GM12872 (cell line): ENCODE data around the gene PRELID1.

ENCODE experiments used
- TF ChIP-seq, protein P1 (sequence below): IDR thresholded peaks from 3 replicates; pipeline ENCODE4 v1.5.1; 2011; ENCODE audit warnings: low read depth, mild to moderate bottlenecking, low read length, moderate library complexity; ENCODE audit not compliant: insufficient read depth

Gene PRELID1

GRCh38 chr5:177303121-177303924, at the start of gene PRELID1, which contains the start of gene RAB24:
TSS of gene PRELID1 (plus strand) at chr5:177303799. CDS start at chr5:177303986, 187 bp downstream.
TSS of gene RAB24 (minus strand) at chr5:177303719. CDS start at chr5:177303288, 431 bp downstream.
- TF ChIP-seq, protein P1, sequence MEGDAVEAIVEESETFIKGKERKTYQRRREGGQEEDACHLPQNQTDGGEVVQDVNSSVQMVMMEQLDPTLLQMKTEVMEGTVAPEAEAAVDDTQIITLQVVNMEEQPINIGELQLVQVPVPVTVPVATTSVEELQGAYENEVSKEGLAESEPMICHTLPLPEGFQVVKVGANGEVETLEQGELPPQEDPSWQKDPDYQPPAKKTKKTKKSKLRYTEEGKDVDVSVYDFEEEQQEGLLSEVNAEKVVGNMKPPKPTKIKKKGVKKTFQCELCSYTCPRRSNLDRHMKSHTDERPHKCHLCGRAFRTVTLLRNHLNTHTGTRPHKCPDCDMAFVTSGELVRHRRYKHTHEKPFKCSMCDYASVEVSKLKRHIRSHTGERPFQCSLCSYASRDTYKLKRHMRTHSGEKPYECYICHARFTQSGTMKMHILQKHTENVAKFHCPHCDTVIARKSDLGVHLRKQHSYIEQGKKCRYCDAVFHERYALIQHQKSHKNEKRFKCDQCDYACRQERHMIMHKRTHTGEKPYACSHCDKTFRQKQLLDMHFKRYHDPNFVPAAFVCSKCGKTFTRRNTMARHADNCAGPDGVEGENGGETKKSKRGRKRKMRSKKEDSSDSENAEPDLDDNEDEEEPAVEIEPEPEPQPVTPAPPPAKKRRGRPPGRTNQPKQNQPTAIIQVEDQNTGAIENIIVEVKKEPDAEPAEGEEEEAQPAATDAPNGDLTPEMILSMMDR = peak; percentile 41; the same call in 2 of the 3 replicates

GRCh38 chr5:177256296-177256695, 47.3 kb upstream of the PRELID1 start:
- TF ChIP-seq, protein P1 = no peak

- TF ChIP-seq, protein P1 = no peak
Measured at GRCh38 chr5:177260961-177261360, 42.6 kb upstream of the PRELID1 start.

DNA sequence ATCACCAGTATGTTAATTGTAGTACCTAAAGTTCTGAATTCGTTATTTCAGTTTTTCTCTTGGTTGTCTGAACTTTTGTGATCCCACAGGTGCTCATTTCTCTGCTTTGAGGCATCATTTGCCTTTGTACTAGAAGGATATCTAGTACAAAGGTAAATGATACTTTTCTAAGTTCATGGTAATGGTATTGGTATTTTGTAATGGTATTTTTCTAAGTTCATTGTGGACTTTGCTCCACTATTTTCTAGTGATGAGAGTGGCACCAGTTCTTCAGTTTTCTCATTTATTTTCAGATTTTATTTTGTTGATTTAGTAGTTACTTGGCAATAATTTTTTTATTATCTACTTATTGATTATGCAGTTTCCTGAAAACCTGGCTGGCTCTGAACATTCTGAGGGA, 42.1 kb upstream of the PRELID1 start:
- TF ChIP-seq, protein P1 = no peak

DNA sequence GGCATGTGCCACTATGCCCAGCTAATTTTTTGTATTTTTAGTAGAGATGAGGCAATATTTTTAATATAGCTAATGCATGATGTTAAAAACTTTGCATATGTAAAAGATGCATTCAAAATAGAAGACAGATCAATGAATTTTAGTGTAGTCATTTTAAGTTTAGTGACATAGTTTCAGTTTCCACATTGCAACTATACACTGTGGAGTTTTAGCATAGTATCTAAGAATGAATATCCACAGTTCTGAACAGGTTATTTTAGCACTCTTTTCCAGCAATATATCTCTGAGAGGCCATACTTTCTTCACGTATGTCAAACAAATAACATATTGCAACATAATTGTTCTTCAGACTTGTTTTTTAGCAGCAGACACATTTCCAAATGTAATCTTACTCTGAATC, 39.4 kb upstream of the PRELID1 start:
- TF ChIP-seq, protein P1 = no peak

DNA sequence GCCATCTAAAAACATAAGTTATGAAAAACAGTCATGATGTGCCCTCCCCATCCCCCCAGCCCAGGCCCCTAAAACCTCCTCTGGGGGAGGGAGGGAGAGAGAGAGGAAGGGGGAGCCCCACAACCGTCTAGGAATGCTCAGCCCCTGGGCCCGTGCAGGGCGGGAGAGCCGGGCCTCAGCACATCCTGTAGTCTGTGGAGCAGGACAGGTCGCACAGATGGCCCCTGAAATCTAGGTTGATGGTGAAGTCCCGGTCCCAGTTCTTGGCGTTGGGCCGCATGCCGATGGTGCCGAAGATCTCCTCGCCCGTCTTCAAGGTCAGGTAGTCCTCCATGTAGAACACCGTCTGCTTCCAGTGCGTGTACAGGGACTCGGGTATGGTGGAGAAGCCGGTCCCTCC, 38.2 kb upstream of the PRELID1 start:
- TF ChIP-seq, protein P1 = no peak

- TF ChIP-seq, protein P1 = no peak
Measured at GRCh38 chr5:177269232-177269895, 34.2 kb upstream of the PRELID1 start.
